GM12875 (cell line): ENCODE results near the gene KRI1.

Experiments
- H3K4me3 ChIP-seq: one replicate; pipeline ENCODE4 v1.5.1; 2011; ENCODE audit warnings: low read depth, low read length, control low read depth
- CTCF ChIP-seq: IDR thresholded peaks from 2 replicates; pipeline ENCODE4 v1.5.1; 2011; ENCODE audit warnings: low read depth, mild to moderate bottlenecking, control low read depth, inconsistent platforms, low read length, moderate library complexity, borderline replicate concordance; ENCODE audit not compliant: insufficient read depth

Gene KRI1

GRCh38 chr19:10565567-10566407 lies at the start of gene KRI1:
TSS of gene KRI1 (minus strand) at chr19:10566010. CDS start at chr19:10565999, 11 bp downstream.
- H3K4me3 ChIP-seq, result peak within 1 kb of the TSS; percentile 91
- TF ChIP-seq CTCF, result peak; percentile 51

- TF ChIP-seq CTCF, result no peak
These were observed 46.8 kb upstream of the KRI1 start for GRCh38 chr19:10612499-10613119.

DNA sequence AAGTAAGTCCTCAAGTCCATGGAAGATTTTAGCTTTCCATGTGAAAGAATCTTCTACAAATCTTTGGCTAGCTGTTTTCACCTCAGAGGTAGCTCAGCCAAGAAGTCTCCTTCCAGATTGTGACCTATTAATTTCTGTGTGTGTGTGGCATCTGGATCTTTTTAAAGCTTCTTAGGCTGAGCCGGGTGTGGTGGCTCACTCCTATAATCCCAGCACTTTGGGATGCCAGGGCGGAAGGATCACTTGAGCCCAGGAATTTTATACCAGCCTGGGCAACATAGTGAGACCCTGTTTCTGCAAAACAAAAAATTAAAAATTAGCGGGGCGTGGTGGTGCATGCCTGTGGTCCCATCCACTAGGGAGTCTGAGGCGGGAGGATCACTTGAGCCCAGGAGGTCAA lies 46.1 kb upstream of the KRI1 start:
- H3K4me3 ChIP-seq, result no peak overlapping the region
- no peak for TF ChIP-seq CTCF

More at GRCh38 chr19:10612499-10613119, 46.8 kb upstream of the KRI1 start:
- H3K4me3 ChIP-seq, result no peak overlapping the region

- TF ChIP-seq CTCF, result no peak
- H3K4me3 ChIP-seq, result peak overlapping the region; percentile 99
These were observed 38.7 kb upstream of the KRI1 start for GRCh38 chr19:10604460-10604980.

- H3K4me3 ChIP-seq, result peak overlapping the region; percentile 99
- TF ChIP-seq CTCF, result no peak
These were observed 38.2 kb upstream of the KRI1 start for GRCh38 chr19:10603873-10604459.

- peak overlapping the region; percentile 99 for H3K4me3 ChIP-seq
These were observed 37.5 kb upstream of the KRI1 start for GRCh38 chr19:10603084-10603872.

More at GRCh38 chr19:10603084-10603872, 37.5 kb upstream of the KRI1 start:
- 0 out of 2 replicates have a peak, but pooled peaks have one; percentile 10 for TF ChIP-seq CTCF
